ENCODE results near the gene PARD6B. TPM values are rescaled to one million over a fixed set of nuclear protein-coding genes. Genes with fewer than 3 reads are reported as not detected.

Gene PARD6B
- total and polyA plus RNA-seq, 4 experiments from 2014 or later: 0.71 to 12.7 (median 5.9) TPM

GRCh38 chr20:50744143-50744792, 12.9 kb downstream of the PARD6B start:
- H3K9me3 ChIP-seq (ENCODE audit: control insufficient read depth in 1 of 2, low read length in 2 of 2): no peaks in the 10 kb centered on the region
- H3K27me3 Mint-ChIP-seq: no peaks in the 10 kb centered on the region
- DNase-seq: no peak
- CTCF ChIA-PET (ENCODE audit: partially characterized antibody): interaction anchor here (0.7 to 0.9 kb wide), 2 partner anchors 34 to 46 kb away, joined by 3 read pairs; no protein-coding TSS in a partner anchor
- H3K27ac ChIP-seq (ENCODE audit: low read depth, low read length): no peak overlapping the region
- H3K4me1 Mint-ChIP-seq: peaks cover 6 to 27% (median 17%) of the 10 kb centered on the region in 4 donors
- H3K4me3 Mint-ChIP-seq: no peak overlapping the region
- H3K36me3 Mint-ChIP-seq: peaks cover 4 to 28% of the 10 kb centered on the region in 2 donors
- POLR2A ChIA-PET (ENCODE audit: partially characterized antibody): no interaction called here
- intact Hi-C loops (cut with micrococcal nuclease): no loop called here
- no peak overlapping the region for H3K4me3 ChIP-seq (ENCODE audit: low read length in 2 of 2)
- H3K27ac Mint-ChIP-seq: peak overlapping the region in 2 of 7 donors; percentile 51 to 57
- no peaks in the 10 kb centered on the region for H3K9me3 Mint-ChIP-seq
- H3K36me3 ChIP-seq (ENCODE audit: insufficient read depth, low read length): no peaks in the 10 kb centered on the region
- H3K4me1 ChIP-seq (ENCODE audit: insufficient read depth, low read length): peaks cover 11% of the 10 kb centered on the region
- no peaks in the 10 kb centered on the region for H3K27me3 ChIP-seq (ENCODE audit: insufficient read depth, low read length)

DNA sequence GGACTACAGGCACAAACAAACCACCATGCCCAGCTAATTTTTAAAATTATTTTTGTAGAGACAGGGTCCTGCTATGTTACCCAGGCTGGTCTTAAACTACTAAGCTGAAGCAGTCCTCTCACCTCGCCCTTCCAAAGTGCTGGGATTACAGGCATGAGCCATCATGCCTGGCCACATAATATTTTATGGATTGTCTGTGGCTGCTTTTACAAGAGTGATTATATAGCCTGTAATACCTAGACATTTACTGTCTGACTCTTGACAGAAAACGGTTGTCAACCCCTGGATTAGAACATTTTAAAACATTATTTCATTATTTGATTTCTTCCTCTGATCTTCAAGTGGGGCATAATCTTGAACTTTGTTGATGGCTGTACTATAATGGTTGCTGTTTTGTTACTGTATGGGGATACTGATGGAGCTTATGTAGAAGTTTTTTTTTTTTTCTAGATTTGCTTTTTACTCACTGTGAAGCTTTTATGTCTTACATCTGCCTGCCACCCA, 14.3 kb downstream of the PARD6B start:
- Histone ChIP-seq H3K9me3 (ENCODE audit: control insufficient read depth in 1 of 2, low read length in 2 of 2) (no peaks in the 10 kb centered on the region), H3K27ac (ENCODE audit: low read depth, low read length) (no peak overlapping the region), H3K4me3 (ENCODE audit: low read length in 2 of 2) (no peak overlapping the region), H3K27me3 (ENCODE audit: insufficient read depth, low read length) (no peaks in the 10 kb centered on the region), H3K36me3 (ENCODE audit: insufficient read depth, low read length) (no peaks in the 10 kb centered on the region), H3K4me1 (ENCODE audit: insufficient read depth, low read length) (peaks cover 11% of the 10 kb centered on the region)
- H3K9me3 Mint-ChIP-seq: no peaks in the 10 kb centered on the region
- no peaks in the 10 kb centered on the region for H3K27me3 Mint-ChIP-seq
- ChIA-PET POLR2A (ENCODE audit: partially characterized antibody) (no interaction called here), CTCF (ENCODE audit: partially characterized antibody) (interaction anchor here (0.6 to 1.3 kb wide), 2 partner anchors 8 to 1543 kb away, joined by 3 read pairs; no protein-coding TSS in a partner anchor)
- peaks cover 5 to 19% (median 17%) of the 10 kb centered on the region in 4 donors for H3K4me1 Mint-ChIP-seq
- intact Hi-C loops (cut with micrococcal nuclease): no loop called here
- peak overlapping the region in 4 of 7 donors; percentile 3 to 57 (median 23) for H3K27ac Mint-ChIP-seq
- DNase-seq: no peak
- H3K4me3 Mint-ChIP-seq: no peak overlapping the region
- H3K36me3 Mint-ChIP-seq: peaks cover 4 to 35% of the 10 kb centered on the region in 2 donors

- no peak overlapping the region for H3K4me3 ChIP-seq (ENCODE audit: low read length in 2 of 2)
- H3K9me3 ChIP-seq (ENCODE audit: control insufficient read depth in 1 of 2, low read length in 2 of 2): no peaks in the 10 kb centered on the region
- no peak overlapping the region for H3K27ac ChIP-seq (ENCODE audit: low read depth, low read length)
- ChIA-PET CTCF (ENCODE audit: partially characterized antibody) (interaction anchor here (0.6 to 5.7 kb wide), 3 partner anchors 9 to 581 kb away, joined by 3 to 35 read pairs (median 3); partner anchors contain the start of gene PARD6B), POLR2A (ENCODE audit: partially characterized antibody) (no interaction called here)
- Mint-ChIP-seq H3K27me3 (no peaks in the 10 kb centered on the region), H3K9me3 (no peaks in the 10 kb centered on the region), H3K4me3 (no peak overlapping the region), H3K36me3 (peaks cover 4 to 32% of the 10 kb centered on the region in 2 donors), H3K27ac (peak overlapping the region in 4 of 7 donors; percentile 3 to 57 (median 32)), H3K4me1 (peaks cover 4 to 17% (median 14%) of the 10 kb centered on the region in 4 donors)
- H3K27me3 ChIP-seq (ENCODE audit: insufficient read depth, low read length): no peaks in the 10 kb centered on the region
- H3K4me1 ChIP-seq (ENCODE audit: insufficient read depth, low read length): peaks cover 11% of the 10 kb centered on the region
- intact Hi-C loops (cut with micrococcal nuclease): no loop called here
- DNase-seq: no peak
- no peaks in the 10 kb centered on the region for H3K36me3 ChIP-seq (ENCODE audit: insufficient read depth, low read length)
Measured at GRCh38 chr20:50746138-50746940, 15.0 kb downstream of the PARD6B start.

DNA sequence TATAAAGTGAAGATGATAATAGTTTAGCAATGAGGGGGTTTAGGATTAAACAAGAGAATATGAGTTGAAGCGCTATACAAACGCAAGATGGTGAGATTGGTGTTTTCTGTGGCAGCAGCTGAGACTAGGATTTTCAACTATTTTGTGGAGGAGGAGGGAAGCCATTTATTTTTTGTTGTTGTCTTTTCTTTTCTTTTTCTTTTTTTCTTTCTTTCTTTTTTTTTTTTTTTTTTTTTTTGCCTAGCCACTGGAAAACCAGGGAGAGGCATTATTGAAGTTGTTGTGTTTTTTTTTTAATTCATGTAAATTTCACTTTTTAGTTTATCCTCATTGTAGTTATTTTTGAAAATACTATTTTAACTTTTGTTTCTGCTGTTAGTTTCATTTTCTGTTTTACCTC, 15.9 kb downstream of the PARD6B start:
- no peaks in the 10 kb centered on the region for H3K9me3 Mint-ChIP-seq
- peaks cover 4 to 29% of the 10 kb centered on the region in 2 donors for H3K36me3 Mint-ChIP-seq
- intact Hi-C loops (cut with micrococcal nuclease): no loop called here
- H3K4me3 ChIP-seq (ENCODE audit: low read length in 2 of 2): no peak overlapping the region
- DNase-seq: no peak
- no peaks in the 10 kb centered on the region for H3K27me3 ChIP-seq (ENCODE audit: insufficient read depth, low read length)
- peaks cover 11% of the 10 kb centered on the region for H3K4me1 ChIP-seq (ENCODE audit: insufficient read depth, low read length)
- H3K27ac ChIP-seq (ENCODE audit: low read depth, low read length): no peak overlapping the region
- no peaks in the 10 kb centered on the region for H3K27me3 Mint-ChIP-seq
- no peaks in the 10 kb centered on the region for H3K9me3 ChIP-seq (ENCODE audit: control insufficient read depth in 1 of 2, low read length in 2 of 2)
- ChIA-PET CTCF (ENCODE audit: partially characterized antibody) (interaction anchor here (0.6 to 5.7 kb wide), 2 partner anchors 16 to 580 kb away, joined by 3 to 35 read pairs; partner anchors contain the start of gene PARD6B), POLR2A (ENCODE audit: partially characterized antibody) (no interaction called here)
- H3K4me3 Mint-ChIP-seq: peak overlapping the region in 2 of 8 donors; percentile 4 to 47
- H3K27ac Mint-ChIP-seq: peak overlapping the region in 3 of 7 donors; percentile 19 to 37 (median 23)
- peaks cover 4 to 17% (median 12%) of the 10 kb centered on the region in 4 donors for H3K4me1 Mint-ChIP-seq
- no peaks in the 10 kb centered on the region for H3K36me3 ChIP-seq (ENCODE audit: insufficient read depth, low read length)

- no peak overlapping the region for H3K27ac Mint-ChIP-seq
- POLR2A ChIA-PET (ENCODE audit: partially characterized antibody): interaction anchor here (1.7 kb wide), 1 partner anchor 19 kb away, joined by 6 read pairs; the partner anchor contains the start of gene PARD6B
Measured at GRCh38 chr20:50750145-50750671, 18.8 kb downstream of the PARD6B start.

GRCh38 chr20:50753152-50753551, 21.8 kb downstream of the PARD6B start:
- Mint-ChIP-seq H3K36me3 (peaks cover 0 to 12% of the 10 kb centered on the region in 2 donors), H3K9me3 (no peaks in the 10 kb centered on the region), H3K4me1 (no peaks in the 10 kb centered on the region), H3K4me3 (no peak overlapping the region), H3K27me3 (no peaks in the 10 kb centered on the region), H3K27ac (no peak overlapping the region)
- intact Hi-C loops (cut with micrococcal nuclease): no loop called here
- ChIA-PET POLR2A (ENCODE audit: partially characterized antibody) (no interaction called here), CTCF (ENCODE audit: partially characterized antibody) (interaction anchor here (0.9 to 1.2 kb wide), 2 partner anchors 37 to 250 kb away, joined by 3 read pairs; no protein-coding TSS in a partner anchor)
- Histone ChIP-seq H3K27ac (ENCODE audit: low read depth, low read length) (no peak overlapping the region), H3K27me3 (ENCODE audit: insufficient read depth, low read length) (no peaks in the 10 kb centered on the region), H3K4me3 (ENCODE audit: low read length in 2 of 2) (no peak overlapping the region), H3K9me3 (ENCODE audit: control insufficient read depth in 1 of 2, low read length in 2 of 2) (no peaks in the 10 kb centered on the region), H3K36me3 (ENCODE audit: insufficient read depth, low read length) (no peaks in the 10 kb centered on the region), H3K4me1 (ENCODE audit: insufficient read depth, low read length) (no peaks in the 10 kb centered on the region)
- DNase-seq: no peak

More at GRCh38 chr20:50750145-50750671, 18.8 kb downstream of the PARD6B start:
- no peak for DNase-seq
- Histone ChIP-seq H3K27me3 (ENCODE audit: insufficient read depth, low read length) (no peaks in the 10 kb centered on the region), H3K4me3 (ENCODE audit: low read length in 2 of 2) (no peak overlapping the region), H3K36me3 (ENCODE audit: insufficient read depth, low read length) (no peaks in the 10 kb centered on the region), H3K4me1 (ENCODE audit: insufficient read depth, low read length) (peaks cover 11% of the 10 kb centered on the region), H3K9me3 (ENCODE audit: control insufficient read depth in 1 of 2, low read length in 2 of 2) (no peaks in the 10 kb centered on the region), H3K27ac (ENCODE audit: low read depth, low read length) (no peak overlapping the region)
- intact Hi-C loops (cut with micrococcal nuclease): no loop called here
- no peaks in the 10 kb centered on the region for H3K9me3 Mint-ChIP-seq
- H3K4me1 Mint-ChIP-seq: peaks cover 4 to 13% (median 11%) of the 10 kb centered on the region in 4 donors
- H3K36me3 Mint-ChIP-seq: peaks cover 0 to 20% of the 10 kb centered on the region in 2 donors
- H3K4me3 Mint-ChIP-seq: no peak overlapping the region
- CTCF ChIA-PET (ENCODE audit: partially characterized antibody): interaction anchor here (0.5 to 5.7 kb wide), 16 partner anchors 10 to 608 kb away, joined by 3 to 35 read pairs (median 5); partner anchors contain the start of genes ADNP, BCAS4 and PARD6B
- no peaks in the 10 kb centered on the region for H3K27me3 Mint-ChIP-seq
